ENCODE data around the gene MCHR1.

Gene MCHR1

DNA sequence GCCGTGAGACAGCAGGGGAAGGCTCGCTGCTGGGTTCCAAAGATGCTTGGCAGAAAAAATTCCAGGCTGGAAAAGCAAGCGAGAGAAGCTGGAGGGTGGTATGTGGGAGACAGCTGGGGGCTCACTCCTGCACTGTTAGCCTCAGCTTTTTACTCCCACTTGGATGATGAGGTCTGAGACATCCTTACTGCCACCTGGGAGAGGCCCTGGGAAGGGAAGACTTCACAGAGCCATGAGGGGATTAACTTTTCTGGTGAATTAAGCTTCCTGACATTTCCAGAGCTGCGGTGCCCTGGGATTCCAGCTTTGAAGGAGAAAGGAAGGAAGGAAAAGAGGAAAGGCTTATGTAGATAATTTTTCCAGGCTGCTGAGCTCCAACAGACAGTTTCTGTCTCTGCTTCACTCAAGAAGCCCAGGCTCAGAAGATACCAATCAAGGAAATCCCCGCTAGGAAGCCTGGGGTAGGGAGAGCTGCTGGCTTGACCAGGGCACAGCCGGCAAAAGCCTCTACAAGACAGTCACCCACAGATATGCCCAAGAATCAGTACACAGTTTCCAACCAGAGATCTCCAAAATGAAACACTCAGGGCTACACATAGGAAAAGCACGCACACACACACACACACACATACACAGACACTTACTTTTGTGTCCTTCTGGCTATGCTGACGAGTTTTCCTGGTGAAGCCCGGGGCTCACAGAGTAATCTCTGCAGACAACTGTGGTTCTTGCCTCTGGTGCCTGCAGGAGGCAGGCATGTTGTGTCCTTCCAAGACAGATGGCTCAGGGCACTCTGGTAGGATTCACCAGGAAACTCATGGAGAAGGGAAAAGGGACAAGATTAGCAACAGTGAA lies 907 bp downstream of the MCHR1 start:
- TF ChIP-seq, protein P1, sequence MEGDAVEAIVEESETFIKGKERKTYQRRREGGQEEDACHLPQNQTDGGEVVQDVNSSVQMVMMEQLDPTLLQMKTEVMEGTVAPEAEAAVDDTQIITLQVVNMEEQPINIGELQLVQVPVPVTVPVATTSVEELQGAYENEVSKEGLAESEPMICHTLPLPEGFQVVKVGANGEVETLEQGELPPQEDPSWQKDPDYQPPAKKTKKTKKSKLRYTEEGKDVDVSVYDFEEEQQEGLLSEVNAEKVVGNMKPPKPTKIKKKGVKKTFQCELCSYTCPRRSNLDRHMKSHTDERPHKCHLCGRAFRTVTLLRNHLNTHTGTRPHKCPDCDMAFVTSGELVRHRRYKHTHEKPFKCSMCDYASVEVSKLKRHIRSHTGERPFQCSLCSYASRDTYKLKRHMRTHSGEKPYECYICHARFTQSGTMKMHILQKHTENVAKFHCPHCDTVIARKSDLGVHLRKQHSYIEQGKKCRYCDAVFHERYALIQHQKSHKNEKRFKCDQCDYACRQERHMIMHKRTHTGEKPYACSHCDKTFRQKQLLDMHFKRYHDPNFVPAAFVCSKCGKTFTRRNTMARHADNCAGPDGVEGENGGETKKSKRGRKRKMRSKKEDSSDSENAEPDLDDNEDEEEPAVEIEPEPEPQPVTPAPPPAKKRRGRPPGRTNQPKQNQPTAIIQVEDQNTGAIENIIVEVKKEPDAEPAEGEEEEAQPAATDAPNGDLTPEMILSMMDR (IDR thresholded peaks at IDR 0.05; ENCODE audit: low read length, missing control alignments) = peak; percentile 17
- DNase-seq (ENCODE audit: low read depth) = peak; percentile 46
- H3K4me3 ChIP-seq (replicated peaks; ENCODE audit: low read depth, low read length) = peak overlapping the region; percentile 34

- TF ChIP-seq, protein P1 (IDR thresholded peaks at IDR 0.05; ENCODE audit: low read length, missing control alignments) = no peak
These were observed 1.5 kb downstream of the MCHR1 start for GRCh38 chr22:40680819-40681183.

DNA sequence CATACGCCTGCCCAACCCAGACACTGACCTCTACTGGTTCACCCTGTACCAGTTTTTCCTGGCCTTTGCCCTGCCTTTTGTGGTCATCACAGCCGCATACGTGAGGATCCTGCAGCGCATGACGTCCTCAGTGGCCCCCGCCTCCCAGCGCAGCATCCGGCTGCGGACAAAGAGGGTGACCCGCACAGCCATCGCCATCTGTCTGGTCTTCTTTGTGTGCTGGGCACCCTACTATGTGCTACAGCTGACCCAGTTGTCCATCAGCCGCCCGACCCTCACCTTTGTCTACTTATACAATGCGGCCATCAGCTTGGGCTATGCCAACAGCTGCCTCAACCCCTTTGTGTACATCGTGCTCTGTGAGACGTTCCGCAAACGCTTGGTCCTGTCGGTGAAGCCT lies 2.2 kb downstream of the MCHR1 start:
- no peak overlapping the region for H3K4me3 ChIP-seq (replicated peaks; ENCODE audit: low read depth, low read length)
- TF ChIP-seq, protein P1 (IDR thresholded peaks at IDR 0.05; ENCODE audit: low read length, missing control alignments) = no peak
- DNase-seq (ENCODE audit: low read depth) = no peak

More at GRCh38 chr22:40680819-40681183, 1.5 kb downstream of the MCHR1 start:
- H3K4me3 ChIP-seq (replicated peaks; ENCODE audit: low read depth, low read length) = no peak overlapping the region
- DNase-seq (ENCODE audit: low read depth) = no peak

DNA sequence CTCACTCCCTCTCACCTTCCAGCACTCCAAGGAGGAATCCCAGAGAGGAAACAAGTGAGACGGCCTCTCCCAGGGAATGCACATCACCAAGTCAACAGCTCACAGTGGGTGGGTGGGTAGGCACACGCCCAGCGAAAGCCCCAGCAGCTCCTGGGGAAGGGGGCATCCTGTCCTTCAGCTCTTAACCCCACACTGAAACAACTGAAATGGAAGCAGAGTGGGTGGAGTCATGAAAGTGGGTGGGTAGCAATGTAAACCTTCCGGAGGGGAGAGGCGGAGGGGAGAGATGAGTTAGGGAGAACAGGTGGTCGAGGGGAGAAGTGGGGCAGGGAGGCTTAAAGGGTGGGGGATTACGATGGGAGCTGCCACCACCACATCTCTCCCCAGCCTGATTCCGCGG lies 5.4 kb downstream of the MCHR1 start:
- H3K4me3 ChIP-seq (replicated peaks; ENCODE audit: low read depth, low read length) = no peak overlapping the region
- no peak for DNase-seq (ENCODE audit: low read depth)
- TF ChIP-seq, protein P1 (IDR thresholded peaks at IDR 0.05; ENCODE audit: low read length, missing control alignments) = no peak

GRCh38 chr22:40685406-40685805 lies 6.1 kb downstream of the MCHR1 start:
- DNase-seq (ENCODE audit: low read depth) = no peak
- TF ChIP-seq, protein P1 (IDR thresholded peaks at IDR 0.05; ENCODE audit: low read length, missing control alignments) = no peak
- no peak overlapping the region for H3K4me3 ChIP-seq (replicated peaks; ENCODE audit: low read depth, low read length)

GRCh38 chr22:40687706-40688105 lies 8.4 kb downstream of the MCHR1 start:
- TF ChIP-seq, protein P1 (IDR thresholded peaks at IDR 0.05; ENCODE audit: low read length, missing control alignments) = no peak
- no peak for DNase-seq (ENCODE audit: low read depth)
- H3K4me3 ChIP-seq (replicated peaks; ENCODE audit: low read depth, low read length) = no peak overlapping the region

GRCh38 chr22:40690370-40690769 lies 11.1 kb downstream of the MCHR1 start:
- DNase-seq (ENCODE audit: low read depth) = no peak
- TF ChIP-seq, protein P1 (IDR thresholded peaks at IDR 0.05; ENCODE audit: low read length, missing control alignments) = no peak
- no peak overlapping the region for H3K4me3 ChIP-seq (replicated peaks; ENCODE audit: low read depth, low read length)

Data from fibroblast of pulmonary artery (primary cell).